ENCODE data around the gene MYL5.

MYL5 gene

DNA sequence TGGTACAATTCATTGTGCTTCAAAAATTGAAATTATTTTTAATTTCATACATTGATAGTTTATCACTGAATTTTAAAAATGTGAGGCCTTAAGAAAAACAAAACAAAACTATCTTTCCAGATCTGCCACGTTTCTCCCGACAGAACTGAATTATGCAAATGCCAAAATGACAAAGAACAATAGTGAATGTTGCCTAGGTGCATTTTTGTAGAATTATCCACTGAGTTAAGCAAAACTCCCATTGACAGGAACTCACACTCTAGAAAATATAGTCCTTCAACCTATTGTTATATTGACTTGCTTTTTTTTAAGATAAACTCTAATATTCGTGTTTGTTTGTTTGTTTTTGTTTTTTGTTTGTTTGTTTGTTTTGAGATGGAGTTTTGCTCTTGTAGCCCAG, 37.8 kb downstream of the MYL5 start:
- no peak for DNase-seq (ENCODE audit: low read depth)
- TF ChIP-seq, protein P1, sequence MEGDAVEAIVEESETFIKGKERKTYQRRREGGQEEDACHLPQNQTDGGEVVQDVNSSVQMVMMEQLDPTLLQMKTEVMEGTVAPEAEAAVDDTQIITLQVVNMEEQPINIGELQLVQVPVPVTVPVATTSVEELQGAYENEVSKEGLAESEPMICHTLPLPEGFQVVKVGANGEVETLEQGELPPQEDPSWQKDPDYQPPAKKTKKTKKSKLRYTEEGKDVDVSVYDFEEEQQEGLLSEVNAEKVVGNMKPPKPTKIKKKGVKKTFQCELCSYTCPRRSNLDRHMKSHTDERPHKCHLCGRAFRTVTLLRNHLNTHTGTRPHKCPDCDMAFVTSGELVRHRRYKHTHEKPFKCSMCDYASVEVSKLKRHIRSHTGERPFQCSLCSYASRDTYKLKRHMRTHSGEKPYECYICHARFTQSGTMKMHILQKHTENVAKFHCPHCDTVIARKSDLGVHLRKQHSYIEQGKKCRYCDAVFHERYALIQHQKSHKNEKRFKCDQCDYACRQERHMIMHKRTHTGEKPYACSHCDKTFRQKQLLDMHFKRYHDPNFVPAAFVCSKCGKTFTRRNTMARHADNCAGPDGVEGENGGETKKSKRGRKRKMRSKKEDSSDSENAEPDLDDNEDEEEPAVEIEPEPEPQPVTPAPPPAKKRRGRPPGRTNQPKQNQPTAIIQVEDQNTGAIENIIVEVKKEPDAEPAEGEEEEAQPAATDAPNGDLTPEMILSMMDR (IDR thresholded peaks at IDR 0.05; ENCODE audit: control insufficient read depth, extremely low read depth, insufficient read depth): no peak
- H3K4me3 ChIP-seq (ENCODE audit: low read depth, low read length): no peak overlapping the region

DNA sequence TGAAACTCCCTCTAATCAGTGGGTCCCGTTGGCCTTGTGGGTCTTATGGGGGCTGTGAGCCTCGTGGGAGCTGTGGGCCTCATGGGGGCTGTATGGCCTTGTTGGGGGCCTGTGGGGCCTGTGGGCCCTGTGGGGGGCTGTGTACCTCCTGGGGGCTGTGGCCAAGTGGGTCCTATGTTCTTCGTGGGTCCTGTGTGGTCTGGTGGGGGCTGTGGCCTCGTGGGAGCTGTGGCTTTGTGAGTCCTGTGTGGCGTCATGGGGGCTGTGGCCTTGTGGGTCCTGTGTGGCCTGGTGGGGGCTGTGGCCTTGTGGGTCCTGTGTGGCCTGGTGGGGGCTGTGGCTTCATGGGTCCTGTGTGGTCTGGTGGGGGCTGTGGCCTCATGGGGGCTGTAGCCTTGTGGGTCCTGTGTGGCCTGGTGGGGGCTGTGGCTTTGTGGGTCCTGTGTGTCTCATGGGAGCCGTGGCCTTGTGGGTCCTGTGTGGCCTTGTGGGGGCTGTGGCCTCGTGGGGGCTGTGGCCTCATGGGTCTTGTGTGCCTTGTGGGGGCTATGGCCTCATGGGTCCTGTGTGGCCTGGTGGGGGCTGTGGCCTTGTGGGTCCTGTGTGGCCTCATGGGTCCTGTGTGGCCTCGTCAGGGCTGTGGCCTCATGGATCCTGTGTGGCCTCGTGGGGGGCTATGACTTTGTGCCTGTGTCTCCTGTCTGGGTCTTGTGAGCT, 38.7 kb downstream of the MYL5 start:
- TF ChIP-seq, protein P1 (IDR thresholded peaks at IDR 0.05; ENCODE audit: control insufficient read depth, extremely low read depth, insufficient read depth): no peak
- no peak for DNase-seq (ENCODE audit: low read depth)

DNA sequence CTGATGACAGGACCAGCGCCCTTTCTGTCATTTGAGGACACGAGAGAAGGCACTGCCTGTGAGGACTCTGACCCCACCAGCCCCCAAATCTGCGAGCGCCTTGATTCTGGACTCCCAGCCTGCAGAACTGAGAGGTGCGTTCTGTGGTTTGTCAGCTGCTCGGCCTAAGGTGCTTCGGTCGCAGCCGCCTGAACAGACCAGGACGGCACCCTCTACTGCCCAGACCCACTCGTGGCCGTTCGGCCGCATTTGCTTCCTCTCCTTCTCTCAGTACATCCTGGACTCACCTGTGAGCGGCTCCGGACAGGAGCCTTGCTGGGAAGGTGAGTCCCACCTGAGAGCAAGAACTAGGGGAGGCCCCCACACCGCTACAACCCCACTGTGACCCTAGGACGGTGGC, 39.7 kb downstream of the MYL5 start:
- H3K4me3 ChIP-seq (ENCODE audit: low read depth, low read length): no peak overlapping the region
- DNase-seq (ENCODE audit: low read depth): no peak
- TF ChIP-seq, protein P1 (IDR thresholded peaks at IDR 0.05; ENCODE audit: control insufficient read depth, extremely low read depth, insufficient read depth): no peak

More for the DNA sequence above, 38.7 kb downstream of the MYL5 start:
- H3K4me3 ChIP-seq (ENCODE audit: low read depth, low read length): no peak overlapping the region

DNA sequence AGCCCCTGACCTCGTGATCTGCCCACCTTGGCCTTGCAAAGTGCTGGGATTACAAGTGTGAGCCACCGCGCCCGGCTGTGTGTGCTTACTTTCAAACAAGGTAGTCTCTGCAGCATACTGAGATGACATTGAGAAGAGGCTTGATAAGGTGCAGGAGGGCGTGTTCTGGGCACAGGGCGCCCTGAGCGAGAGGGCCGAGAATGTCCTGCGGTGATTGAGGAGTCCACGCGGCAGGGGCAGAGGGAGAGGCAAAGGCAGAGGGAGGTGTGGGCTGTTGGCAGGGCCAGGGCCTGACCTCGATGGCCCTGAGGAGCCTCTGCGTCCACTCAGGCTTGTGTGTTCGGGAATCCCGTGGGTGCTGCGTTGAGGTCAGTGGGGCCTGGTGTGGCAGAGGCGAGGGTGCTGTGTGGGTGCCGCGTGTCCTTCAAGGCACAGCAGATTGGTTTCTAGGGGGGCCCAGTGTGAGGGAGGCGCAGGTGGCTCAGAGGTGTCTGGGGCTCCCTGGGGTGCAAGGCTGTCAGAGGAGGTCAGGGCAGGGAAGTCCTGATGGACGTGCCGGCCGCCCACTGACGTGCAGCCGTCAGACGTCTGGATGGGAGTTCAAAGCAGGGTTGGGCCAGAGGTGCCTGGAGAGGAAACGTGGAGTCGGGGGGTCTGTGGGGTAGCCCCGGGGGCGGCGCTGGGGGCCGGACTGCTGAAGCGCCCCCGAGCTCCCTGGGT, 43.4 kb downstream of the MYL5 start:
- H3K4me3 ChIP-seq (ENCODE audit: low read depth, low read length): no peak overlapping the region
- no peak for DNase-seq (ENCODE audit: low read depth)

DNA sequence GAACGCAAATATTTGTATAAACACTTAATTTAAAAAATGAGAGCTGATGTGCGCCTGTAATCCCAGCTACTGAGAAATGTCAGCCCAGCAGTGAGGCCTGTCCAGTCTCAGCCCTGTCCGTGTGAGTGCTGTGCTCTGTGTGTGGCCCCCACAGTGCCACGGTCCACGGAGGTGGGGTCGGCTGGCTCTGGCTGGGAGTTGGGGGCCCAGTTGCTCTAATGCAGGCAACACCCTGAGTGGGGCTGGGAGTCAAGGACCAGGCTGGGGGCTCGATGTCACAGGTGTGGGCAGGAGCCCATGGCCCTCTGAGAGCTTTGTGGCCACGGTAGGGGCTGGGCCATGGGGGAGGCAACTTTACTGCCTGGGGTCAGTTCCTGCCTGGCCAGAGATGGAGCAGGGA, 44.1 kb downstream of the MYL5 start:
- no peak overlapping the region for H3K4me3 ChIP-seq (ENCODE audit: low read depth, low read length)
- TF ChIP-seq, protein P1 (IDR thresholded peaks at IDR 0.05; ENCODE audit: control insufficient read depth, extremely low read depth, insufficient read depth): no peak
- no peak for DNase-seq (ENCODE audit: low read depth)

More for the DNA sequence above, 43.4 kb downstream of the MYL5 start:
- TF ChIP-seq, protein P1 (IDR thresholded peaks at IDR 0.05; ENCODE audit: control insufficient read depth, extremely low read depth, insufficient read depth): no peak

DNA sequence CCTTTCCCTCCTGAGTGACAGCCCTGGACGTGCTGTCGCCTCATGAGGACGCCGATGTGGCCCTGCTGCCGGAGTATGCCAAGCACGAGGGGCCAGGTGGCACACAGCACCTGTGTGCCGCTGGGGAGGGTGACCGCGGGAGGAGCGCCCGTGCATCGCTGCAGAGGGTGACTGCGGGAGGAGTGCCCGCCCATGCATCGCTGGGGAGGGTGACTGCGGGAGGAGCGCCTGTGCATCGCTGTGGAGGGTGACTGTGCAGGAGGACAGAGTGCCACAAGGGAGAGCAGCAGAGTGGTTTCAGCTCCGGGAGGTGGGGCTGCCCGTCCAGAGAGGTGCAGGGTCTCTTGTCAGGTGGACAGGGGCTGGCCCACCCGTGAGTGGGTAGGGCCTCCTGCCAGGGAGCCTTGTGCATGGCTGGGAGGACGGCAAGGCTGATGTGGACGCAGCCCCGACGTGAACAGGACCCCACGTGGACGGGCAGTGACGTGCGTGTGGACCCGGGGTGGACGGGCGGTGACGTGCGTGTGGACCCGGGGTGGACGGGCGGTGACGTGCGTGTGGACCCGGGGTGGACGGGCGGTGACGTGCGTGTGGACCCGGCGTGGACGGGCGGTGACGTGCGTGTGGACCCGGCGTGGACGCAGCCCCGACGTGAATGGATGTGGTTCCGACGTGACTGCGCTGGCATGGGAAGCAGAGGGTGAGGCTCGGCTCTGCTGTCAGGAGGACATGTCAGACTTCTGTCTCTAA, 45.9 kb downstream of the MYL5 start:
- TF ChIP-seq, protein P1 (IDR thresholded peaks at IDR 0.05; ENCODE audit: control insufficient read depth, extremely low read depth, insufficient read depth): no peak
- no peak for DNase-seq (ENCODE audit: low read depth)
- H3K4me3 ChIP-seq (ENCODE audit: low read depth, low read length): no peak overlapping the region

Measured in LNCaP clone FGC (cell line).